Right ventricle myocardium inferior (tissue), 1 donor: ENCODE results near the gene UBE2Q1. TPM values are rescaled to one million over a fixed set of nuclear protein-coding genes. Genes with fewer than 3 reads are reported as not detected.
"Not testable (repeated sequence)": the region's sequence is repeated elsewhere in the genome, so short reads cannot be mapped to it uniquely, and the experiment has no call there.

Experiments
- ATAC-seq: fragments of 200-7000 bp; cut with Tn5 transposase; one replicate; pipeline ENCODE4 v1.9.1; 2020; ENCODE audit warnings: mild to moderate bottlenecking, moderate library complexity
- DNase-seq: peaks from one replicate; pipeline ENCODE4 v3.0.0; 2021; ENCODE audit errors: missing footprints
- intact Hi-C: fragments of 100-400 bp; cut with DNase I; formaldehyde crosslinking; loops from one replicate; pipeline ENCODE4 v1.11.0; 2022
- total RNA-seq: library from RNA; stranded (reverse); fragmentation: NEBNext Ultra II Directional; extraction: Animal tissue kit (Norgen Biotek cat#: 25700); gene quantifications from one replicate; pipeline ENCODE4 v1.2.1, GENCODE V29; 2021
- donor health status: DM: no; HTN: yes; CAD: no; lungs with severe emphysema.

The UBE2Q1 gene
- total RNA-seq, 1 donor from 2014 or later = 53.2 TPM

GRCh38 chr1:154557248-154557938 is 1.1 kb downstream of the UBE2Q1 start:
- no peak for DNase-seq
- intact Hi-C loops = loop anchor here (5.0 kb wide), 4 partner anchors 70 to 205 kb away; partner anchors contain the start of gene IL6R
- ATAC-seq = no peak

DNA sequence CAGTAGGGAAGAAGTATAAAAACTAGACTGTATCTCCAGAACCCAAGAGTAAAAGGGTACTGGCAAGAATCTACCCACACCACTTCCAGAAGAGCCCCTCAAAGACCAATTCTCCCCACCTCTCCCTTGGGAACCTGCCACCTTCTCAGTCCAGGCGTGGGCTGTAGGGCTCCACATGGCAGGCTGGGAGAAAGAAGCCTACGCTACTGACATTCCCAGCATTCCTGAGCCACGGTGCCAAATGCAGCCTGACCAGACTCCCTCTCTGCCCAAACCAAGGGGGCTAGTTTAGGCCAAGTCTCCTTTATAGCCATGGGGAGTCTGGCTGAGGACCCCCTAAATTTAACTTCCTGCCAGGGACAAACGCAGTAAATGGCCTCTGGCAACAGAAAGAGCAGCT is 2.0 kb downstream of the UBE2Q1 start:
- intact Hi-C loops = loop anchor here (5.0 kb wide), 4 partner anchors 71 to 206 kb away; partner anchors contain the start of gene IL6R
- DNase-seq = no peak
- ATAC-seq = no peak

DNA sequence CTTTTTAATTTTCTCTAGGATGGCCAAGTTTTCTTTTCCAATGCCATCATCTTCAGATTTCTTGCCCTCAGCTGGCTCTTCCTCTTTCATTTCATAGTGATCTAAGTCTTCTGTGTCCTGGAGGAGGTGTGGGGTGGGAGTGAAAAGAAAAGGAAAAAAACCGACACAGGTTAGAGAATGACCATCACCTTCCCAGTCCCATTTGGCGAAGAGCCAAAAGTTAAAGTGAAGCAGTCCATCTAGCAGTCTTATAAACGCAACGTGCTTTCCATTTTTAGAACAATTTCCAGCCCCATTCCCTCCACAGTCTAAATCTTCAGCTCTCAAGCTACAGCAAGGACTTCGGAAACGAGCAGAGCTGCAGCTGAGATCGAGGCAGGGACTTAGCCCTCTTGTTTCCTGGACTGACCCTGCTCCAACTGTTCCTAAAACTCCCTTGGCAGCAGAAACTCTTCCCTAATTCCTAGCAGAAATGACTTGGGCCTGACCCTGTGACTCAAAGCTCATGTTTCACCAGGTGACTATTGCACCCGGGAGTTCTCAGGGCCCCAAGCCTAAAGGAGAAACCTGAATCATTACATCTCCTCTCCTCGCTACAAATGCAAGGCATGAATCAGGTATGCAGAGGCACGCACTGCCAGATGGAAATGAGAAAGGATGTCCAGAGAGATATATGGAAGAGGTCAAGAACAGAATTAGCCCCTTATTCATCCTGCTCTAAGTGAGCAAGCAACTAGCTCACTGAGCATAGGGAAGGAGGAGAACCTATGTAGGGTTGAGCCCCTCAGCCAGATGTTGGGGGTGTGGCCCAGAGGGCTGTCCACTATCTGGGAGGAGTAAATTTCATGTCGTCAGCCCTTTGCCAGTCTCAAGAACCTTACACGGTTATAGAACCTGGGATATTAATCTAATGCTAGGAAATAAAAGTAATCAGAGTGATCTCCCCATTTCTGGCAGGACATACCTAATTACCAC is 5.1 kb downstream of the UBE2Q1 start:
- no peak for ATAC-seq
- intact Hi-C loops = no loop called here

DNA sequence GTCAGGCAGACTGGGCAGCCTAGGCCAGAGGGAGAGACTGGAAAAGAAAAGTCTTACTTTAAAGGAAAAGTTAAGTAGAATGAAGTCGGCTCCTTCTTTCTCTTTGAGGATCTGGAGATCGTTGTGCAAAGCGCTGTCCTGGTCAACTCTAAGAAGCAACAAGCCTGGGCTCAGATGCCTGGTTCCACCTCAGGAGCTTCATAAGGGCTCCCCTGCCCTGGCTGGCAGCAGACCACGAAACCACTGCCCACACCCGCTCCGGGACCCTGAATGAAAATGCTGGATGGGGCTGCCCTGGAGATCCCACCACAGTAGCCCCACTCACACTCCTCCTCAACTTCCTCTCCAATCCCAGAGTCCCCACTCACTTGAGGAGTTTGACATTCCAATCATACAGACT is 6.4 kb downstream of the UBE2Q1 start:
- DNase-seq (no peak), ATAC-seq (no peak)
- intact Hi-C loops = no loop called here

More for the DNA sequence above, 5.1 kb downstream of the UBE2Q1 start:
- DNase-seq = no peak

DNA sequence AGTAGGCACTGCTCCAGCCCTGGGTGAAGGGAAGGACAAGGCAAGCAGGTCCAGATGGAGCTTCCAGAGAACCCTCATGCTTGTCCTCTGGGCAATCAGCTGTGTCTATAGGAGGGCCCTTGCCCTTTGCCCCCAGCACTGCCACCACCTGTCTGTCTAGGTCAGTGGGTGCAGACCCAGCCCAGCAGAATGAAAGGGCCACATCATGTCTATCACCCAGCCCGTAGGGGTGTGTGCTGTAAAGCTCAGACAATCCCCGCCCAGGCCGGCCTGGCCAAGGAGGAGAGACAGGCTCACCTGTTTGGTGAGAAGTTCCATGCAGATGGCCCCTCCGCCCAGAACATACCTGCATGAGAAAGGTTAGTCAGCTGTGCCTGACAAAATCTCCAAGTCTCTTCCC is 7.0 kb downstream of the UBE2Q1 start:
- ATAC-seq (no peak), DNase-seq (no peak)
- intact Hi-C loops = no loop called here

DNA sequence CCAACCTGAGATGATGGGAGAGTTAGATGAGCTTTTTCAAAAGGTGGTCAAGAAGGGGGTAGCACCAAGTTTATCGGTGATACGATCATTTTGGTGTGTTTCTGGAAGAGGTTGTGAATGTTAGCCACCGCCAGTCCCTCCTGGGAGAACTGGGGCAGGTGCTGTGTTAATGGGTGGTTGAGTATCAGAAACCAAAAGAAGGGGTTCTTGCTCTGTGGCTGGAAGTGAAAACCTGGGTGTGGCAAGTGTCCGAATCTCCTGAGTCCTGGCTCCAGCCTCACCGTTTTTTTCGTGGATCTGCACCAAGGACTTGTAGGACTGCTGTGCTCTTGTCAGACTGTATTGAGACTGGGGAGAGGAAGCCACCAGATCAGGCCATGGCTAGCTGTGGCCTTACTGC is 7.8 kb downstream of the UBE2Q1 start:
- DNase-seq = no peak
- intact Hi-C loops = no loop called here
- ATAC-seq = no peak

DNA sequence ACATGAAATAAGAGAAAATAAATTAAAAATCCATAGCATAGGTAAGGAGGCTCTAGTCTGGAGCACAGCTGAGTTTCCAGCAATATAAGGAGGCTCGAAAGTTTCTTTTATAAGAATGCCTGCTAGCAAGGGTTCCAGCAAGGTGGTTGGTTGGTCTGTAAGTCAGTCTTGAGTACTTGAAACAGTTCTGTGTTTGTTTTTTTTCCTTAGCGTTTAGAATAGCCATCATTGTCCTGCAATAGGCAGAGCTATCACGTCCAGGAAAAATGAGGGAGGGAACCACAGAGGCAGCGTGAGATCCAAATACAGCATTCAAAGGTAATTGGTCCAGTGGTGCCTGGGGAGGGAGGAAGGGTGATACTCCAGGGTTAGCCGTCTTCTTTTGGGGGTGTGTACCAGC is 8.4 kb downstream of the UBE2Q1 start:
- intact Hi-C loops = no loop called here
- DNase-seq (no peak), ATAC-seq (no peak)

DNA sequence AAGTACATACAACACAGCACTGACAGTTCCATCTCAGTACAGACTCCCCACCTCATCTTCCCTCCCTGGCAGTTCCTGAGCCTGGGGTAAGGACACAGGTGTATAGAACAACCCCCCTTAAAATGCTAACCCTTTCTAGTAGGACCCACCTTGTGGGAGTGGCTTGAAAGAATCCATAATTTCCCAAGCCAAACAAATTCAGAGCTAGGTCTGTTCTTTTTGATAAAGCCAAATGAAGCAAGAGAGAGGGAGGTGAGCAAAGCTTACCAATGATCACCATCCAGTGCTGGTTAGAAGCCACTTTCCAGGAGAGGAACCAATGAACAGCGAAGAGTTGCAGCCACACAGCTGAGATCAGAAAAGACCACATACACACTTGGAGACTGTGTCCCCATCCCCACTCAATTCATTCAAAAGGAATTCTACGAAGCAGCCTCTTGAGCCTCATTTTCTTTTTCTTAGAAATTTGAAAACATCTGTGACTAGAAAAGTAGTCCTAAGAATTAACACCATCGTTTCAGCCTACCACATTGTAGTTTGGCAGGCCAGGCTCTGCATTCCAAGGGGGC is 9.2 kb downstream of the UBE2Q1 start:
- ATAC-seq (no peak), DNase-seq (no peak)
- intact Hi-C loops = no loop called here

- ATAC-seq (peak; percentile 67), DNase-seq (no peak)
- intact Hi-C loops = no loop called here
These were observed 10.4 kb downstream of the UBE2Q1 start for GRCh38 chr1:154548028-154548427.

DNA sequence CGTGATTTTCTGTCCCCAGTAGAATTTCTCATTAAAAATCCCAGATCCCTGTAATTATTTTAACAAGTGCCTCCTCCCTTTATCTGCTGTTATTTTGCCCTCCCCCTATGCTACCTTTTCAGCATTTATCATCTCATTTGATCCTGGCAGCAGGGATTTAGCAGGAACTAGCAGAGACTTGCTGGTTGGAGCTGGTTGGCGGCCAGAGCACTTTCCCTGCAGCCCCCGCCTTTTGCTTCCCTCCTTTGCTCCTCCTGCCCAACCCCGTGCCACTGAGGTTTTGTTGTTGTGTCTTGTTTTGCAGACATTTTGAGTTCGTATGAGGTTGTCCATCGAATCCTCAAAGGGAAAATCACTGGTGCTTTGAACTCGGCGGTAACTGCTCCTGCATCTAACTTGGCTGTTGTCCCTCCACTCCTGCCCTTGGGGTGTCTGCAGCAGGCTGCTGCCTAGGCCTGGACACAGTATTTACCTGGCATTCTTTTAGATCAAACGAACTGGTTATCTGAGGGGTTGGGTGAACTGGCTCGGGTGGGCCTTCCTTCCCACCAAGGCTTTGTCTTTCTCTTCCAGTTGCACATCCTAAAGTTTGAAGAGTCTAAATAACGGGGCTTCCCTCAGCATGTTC is 11.2 kb downstream of the UBE2Q1 start:
- ATAC-seq (no peak), DNase-seq (no peak)
- intact Hi-C loops = no loop called here

DNA sequence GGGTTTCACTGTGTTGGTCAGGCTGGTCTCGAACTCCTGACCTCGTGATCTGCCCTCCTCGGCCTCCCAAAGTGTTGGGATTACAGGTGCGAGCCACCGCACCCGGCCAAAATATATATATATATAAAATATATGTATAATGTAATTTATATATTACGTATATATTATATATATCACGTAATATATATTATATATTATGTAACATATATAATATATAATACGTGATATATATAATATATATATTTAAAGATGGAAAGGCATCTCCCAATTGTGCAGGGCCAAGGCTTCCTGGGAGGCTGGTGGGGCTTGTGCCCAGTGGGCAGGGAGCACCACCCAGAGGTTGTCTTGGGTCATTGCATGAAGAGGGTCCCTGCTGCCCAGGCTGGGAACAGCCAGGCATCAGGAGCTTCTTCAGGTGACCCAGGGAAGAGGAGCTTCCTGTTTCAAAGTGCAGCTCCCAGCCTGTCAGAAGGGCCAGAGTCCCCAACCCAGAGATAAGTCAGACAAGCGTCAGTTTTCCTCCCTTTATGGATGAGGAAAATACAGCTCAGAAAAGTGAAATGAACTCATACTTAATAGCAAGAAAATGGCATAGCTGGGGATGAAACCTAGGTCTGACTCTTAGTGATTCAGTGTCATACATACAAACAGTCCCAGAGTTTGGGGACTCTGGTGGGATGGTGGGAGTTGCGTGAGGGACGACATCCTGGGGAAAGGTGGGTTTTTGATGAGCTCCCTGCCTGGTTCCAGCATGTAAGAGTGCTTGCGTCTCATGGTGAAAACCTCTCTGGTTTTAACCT is 12.0 kb downstream of the UBE2Q1 start:
- ATAC-seq = peak; percentile 76
- no peak for DNase-seq
- intact Hi-C loops = loop anchor here (1.0 kb wide), 1 partner anchor 66 kb away; no protein-coding TSS in a partner anchor

GRCh38 chr1:154541231-154541630 is 17.2 kb downstream of the UBE2Q1 start:
- no peak for ATAC-seq
- no peak for DNase-seq
- intact Hi-C loops = no loop called here

- no peak for ATAC-seq
- DNase-seq = no peak
- intact Hi-C loops = no loop called here
These were observed 18.7 kb downstream of the UBE2Q1 start for GRCh38 chr1:154539486-154540483.

DNA sequence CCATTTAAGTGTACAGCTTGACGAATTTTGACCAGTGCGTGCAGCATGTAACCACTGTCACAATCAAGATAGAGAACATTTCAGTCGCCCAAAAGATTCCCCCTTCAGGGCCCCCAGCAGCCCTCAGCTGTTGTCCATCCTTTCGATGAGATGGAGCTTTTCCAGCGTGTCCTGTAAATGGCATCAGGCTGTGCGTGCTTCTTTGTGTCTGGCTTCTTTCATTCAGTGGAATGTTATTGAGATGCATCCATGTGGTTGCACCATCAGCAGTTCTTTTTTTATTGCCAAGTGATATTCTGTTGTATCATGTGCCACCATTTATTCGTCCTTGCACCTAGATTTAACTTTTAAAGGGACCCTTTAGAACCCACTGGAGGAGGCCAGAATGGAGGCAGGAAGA is 21.9 kb downstream of the UBE2Q1 start:
- DNase-seq (no peak), ATAC-seq (no peak)
- intact Hi-C loops = no loop called here

DNA sequence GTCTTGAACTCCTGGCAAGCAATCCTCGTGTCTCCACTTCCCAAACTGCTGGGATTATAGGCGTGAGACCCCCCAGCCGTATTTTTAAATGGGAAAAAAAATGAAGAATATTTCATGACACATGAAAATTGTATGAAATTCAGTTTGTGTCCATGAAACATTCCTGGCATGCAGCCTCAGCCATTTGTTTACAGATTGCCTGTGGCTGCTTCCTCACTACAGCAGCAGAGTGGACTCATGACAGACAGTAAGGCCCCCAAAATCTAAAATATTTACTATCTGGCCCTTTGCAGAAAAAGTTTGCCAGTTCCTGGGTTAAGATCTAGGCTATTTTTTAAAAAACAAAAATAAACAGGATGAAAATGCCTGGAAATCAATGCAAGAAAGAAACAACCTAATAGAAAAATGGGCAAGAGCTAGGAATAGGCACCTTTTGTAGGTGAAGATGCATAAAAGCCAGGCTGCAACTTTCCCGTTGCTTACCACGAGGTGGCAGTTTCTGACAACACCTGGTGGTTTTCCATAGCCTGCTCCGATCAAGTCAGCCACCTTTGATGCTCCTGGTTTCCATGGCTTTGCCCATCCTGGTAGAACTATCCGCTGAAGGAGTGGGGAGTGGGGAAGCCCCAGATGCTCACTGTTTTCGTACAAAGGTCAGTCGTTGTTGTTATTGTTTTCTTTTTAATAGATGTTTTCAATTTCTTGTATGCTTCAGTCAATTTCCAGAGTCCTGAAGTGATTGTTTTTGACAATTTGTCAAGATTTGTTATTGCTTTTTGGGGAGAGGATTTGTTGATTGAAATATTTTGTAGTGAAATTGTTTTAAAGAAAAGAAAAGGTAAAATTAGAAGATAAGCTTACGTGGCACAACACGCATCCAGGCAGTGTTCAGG is 24.3 kb downstream of the UBE2Q1 start:
- intact Hi-C loops = no loop called here
- DNase-seq = no peak
- no peak for ATAC-seq

GRCh38 chr1:154531950-154532349 is 26.5 kb downstream of the UBE2Q1 start:
- intact Hi-C loops, ATAC-seq, DNase-seq: not testable (repeated sequence)
